Gastroesophageal sphincter (tissue), 3 donors: Measurements from ENCODE around the gene CFAP97.
"Not testable (repeated sequence)": the region's sequence is repeated elsewhere in the genome, so short reads cannot be mapped to it uniquely, and the experiment has no call there.

Experiments used
- CTCF ChIP-seq, 4 experiments: fragments of 200-600 bp in 2 of 4; fragments of 450-650 bp in 2 of 4; sonication (generic) in 1 of 4; IDR thresholded peaks; one replicate each; pipeline ENCODE4 v1.5.1; 2017 to 2019; ENCODE audit warnings: antibody characterized with exemption in 4 of 4, mild to moderate bottlenecking in 2 of 4, moderate library complexity in 2 of 4
- POLR2AphosphoS5 ChIP-seq: sonication (generic); formaldehyde crosslinking; IDR thresholded peaks from one replicate; pipeline ENCODE4 v1.6.1; 2017; ENCODE audit warnings: antibody characterized with exemption

- TF ChIP-seq CTCF (IDR thresholded peaks at IDR 0.05); POLR2AphosphoS5: not testable (repeated sequence)
Observed at GRCh38 chr4:185240486-185240885, 36.7 kb upstream of the CFAP97 start.
